ENCODE data around the gene ZDHHC3.

The ZDHHC3 gene, protein sequence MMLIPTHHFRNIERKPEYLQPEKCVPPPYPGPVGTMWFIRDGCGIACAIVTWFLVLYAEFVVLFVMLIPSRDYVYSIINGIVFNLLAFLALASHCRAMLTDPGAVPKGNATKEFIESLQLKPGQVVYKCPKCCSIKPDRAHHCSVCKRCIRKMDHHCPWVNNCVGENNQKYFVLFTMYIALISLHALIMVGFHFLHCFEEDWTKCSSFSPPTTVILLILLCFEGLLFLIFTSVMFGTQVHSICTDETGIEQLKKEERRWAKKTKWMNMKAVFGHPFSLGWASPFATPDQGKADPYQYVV

DNA sequence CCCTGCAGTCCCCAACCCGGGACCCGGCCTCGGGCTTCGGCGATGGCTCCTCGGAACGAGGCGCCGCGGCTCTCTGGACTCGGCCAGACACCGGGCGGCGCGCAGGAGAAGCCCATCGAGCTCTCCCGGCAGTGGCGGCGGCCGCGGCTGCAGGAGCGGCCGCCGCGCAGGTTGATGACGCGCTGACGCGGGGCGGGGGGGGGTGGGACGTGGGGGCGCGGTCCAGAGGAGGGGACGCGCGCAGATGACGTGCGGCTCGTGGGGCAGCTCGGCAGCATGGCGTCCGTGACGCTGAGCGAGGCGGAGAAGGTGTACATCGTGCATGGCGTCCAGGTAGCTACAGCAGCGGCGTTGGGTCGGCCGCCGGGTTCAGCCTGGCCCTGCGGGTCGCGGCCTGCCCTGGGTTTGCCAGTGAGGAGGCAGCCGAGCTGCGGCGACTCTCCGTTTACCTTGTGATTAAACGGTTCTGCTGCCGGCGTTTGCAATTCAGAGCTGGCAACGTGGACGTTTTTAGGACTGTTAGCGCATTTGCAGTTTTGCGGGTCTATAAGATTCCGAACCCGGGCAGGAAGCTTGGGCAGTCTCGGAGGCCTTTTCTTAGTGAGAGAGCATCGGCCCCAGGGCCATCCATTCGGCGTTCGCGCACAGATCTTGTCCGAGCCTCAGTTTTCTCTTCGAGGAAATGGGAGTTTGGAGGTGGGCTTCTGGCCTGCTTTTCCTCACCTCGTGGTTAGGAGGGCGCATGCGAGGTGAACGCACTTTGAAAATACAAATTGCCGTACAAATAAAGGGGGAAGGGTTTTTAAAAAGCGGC, at the start of gene ZDHHC3, which contains the start of gene EXOSC7:
Gene ZDHHC3, minus strand, starts transcription at position 173 of the 814 bp plus-strand sequence. CDS start 16,738 bp downstream, outside the sequence.
Gene EXOSC7, plus strand, starts transcription at position 243 of the 814 bp plus-strand sequence. Its CDS starts 34 bp downstream, at position 277.
- peak; percentile 81 to 90 for DNase-seq
- Histone ChIP-seq H3K9me3 (no peaks in the 10 kb centered on the region), H3K4me3 (peak within 1 kb of the TSS; percentile 72 to 84), H3K27ac (peak within 1 kb of the TSS; percentile 83), H3K27me3 (no peaks in the 10 kb centered on the region), H3K4me1 (peaks cover 0 to 43% (median 22%) of the 10 kb centered on the region in 4 donors), H3K36me3 (no peaks in the 10 kb centered on the region)
- TF ChIP-seq, protein P1, sequence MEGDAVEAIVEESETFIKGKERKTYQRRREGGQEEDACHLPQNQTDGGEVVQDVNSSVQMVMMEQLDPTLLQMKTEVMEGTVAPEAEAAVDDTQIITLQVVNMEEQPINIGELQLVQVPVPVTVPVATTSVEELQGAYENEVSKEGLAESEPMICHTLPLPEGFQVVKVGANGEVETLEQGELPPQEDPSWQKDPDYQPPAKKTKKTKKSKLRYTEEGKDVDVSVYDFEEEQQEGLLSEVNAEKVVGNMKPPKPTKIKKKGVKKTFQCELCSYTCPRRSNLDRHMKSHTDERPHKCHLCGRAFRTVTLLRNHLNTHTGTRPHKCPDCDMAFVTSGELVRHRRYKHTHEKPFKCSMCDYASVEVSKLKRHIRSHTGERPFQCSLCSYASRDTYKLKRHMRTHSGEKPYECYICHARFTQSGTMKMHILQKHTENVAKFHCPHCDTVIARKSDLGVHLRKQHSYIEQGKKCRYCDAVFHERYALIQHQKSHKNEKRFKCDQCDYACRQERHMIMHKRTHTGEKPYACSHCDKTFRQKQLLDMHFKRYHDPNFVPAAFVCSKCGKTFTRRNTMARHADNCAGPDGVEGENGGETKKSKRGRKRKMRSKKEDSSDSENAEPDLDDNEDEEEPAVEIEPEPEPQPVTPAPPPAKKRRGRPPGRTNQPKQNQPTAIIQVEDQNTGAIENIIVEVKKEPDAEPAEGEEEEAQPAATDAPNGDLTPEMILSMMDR (IDR thresholded peaks at IDR 0.05): no peak
- intact Hi-C loops (cut with DNase I; ENCODE audit: low total_unique reads): loop anchor here (5.0 kb wide), 1 partner anchor 214 kb away; the partner anchor contains the start of genes KIAA1143 and KIF15

DNA sequence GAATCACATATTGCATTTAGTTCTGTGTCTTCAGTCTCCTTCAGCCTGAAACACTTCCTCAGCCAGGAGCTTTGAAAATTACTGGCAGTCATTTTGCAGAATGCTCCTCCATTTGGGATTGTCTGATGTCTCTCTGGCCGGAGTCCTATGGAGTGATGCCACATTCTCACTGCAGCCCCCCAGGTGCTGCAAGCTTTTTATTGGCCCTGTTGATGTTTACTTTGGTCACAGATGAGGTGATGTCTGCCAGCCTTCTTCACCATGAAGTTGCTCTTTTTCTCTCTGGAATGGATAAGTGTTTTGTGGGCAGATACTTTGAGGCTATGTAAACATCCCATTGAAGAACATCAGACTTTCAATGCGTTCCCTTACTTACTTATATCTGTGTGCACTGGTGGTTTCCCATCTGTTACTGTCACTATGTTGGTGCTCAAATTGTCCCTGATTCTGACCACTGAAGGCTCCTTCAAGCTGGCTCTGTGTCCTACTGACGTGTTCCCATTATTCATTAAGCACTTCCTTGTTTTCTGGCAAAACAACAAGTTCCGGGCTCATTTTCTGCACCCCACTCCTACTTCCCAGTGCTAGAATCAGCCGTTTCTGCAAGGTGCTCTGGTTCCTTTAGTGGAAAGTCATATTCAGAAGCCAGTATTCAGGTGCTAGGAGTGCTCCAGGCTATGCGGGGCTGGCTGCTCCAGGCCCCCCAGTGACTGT, 48.7 kb upstream of the ZDHHC3 start:
- Histone ChIP-seq H3K4me3 (no peak overlapping the region), H3K27me3 (no peaks in the 10 kb centered on the region), H3K9me3 (no peaks in the 10 kb centered on the region), H3K4me1 (peaks cover 0 to 58% (median 55%) of the 10 kb centered on the region in 4 donors), H3K27ac (peak overlapping the region; percentile 75 to 76), H3K36me3 (no peaks in the 10 kb centered on the region)
- TF ChIP-seq, protein P1 (IDR thresholded peaks at IDR 0.05): no peak
- intact Hi-C loops (cut with DNase I; ENCODE audit: low total_unique reads): no loop called here
- DNase-seq: no peak

DNA sequence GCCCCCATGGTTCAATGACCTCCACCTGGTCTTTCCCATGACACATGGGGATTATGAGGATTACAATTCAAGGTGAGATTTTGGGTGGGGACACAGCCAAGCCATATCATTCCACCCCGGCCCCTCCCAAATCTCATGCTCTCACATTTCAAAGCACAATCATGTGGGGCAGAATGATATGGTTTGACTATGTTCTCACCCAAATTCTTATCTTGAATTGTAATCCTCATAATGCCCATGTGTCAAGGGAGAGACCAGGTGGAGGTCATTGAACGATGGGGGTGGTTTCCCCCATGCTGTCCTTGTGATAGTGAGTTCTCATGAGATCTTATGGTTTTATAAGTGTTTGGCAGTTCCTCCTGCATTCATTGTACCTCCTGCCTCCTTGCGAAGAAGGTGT, 47.7 kb upstream of the ZDHHC3 start:
- Histone ChIP-seq H3K9me3 (no peaks in the 10 kb centered on the region), H3K36me3 (no peaks in the 10 kb centered on the region), H3K27me3 (no peaks in the 10 kb centered on the region), H3K4me1 (peaks cover 0 to 48% (median 45%) of the 10 kb centered on the region in 4 donors), H3K27ac (no peak overlapping the region), H3K4me3 (no peak overlapping the region)
- TF ChIP-seq, protein P1 (IDR thresholded peaks at IDR 0.05): no peak
- DNase-seq: no peak
- intact Hi-C loops (cut with DNase I; ENCODE audit: low total_unique reads): no loop called here

DNA sequence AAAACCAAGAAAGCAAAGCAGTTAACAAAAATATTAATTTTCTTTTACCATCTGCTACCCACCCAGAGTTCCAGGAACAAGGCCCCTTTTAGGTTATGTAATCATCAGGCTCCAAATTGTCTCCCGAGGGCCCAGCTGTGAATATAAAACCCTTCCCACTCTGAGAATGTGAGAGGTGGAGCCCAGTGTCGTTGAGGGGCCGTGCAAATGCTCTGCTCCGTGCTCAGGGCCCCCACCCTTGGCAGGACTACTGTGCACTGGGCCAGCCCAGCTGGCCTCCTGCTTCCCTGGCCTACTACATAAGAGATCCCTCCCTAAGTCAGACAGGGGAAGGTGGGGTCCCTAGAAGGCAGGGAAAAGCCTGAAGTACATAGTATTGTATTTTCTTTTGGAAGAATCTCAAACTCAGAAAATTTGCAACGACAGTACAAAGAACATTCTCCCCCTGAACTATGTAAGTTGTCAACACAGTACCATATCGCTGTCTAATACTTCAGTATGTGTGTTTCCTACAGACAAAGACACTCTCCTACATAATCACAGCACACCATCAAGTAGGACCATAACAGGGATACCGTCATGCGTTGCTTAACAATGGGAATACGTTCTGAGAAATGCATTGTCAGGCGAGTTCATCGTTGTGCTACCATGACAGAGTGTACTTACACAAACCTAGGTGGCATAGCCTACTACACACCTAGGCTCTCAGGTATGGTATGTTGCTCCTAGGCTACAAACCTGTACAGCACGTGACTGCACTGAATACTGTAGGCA, 45.7 kb upstream of the ZDHHC3 start:
- H3K4me3 ChIP-seq: no peak overlapping the region
- no peaks in the 10 kb centered on the region for H3K27me3 ChIP-seq
- TF ChIP-seq, protein P1 (IDR thresholded peaks at IDR 0.05): no peak
- H3K36me3 ChIP-seq: no peaks in the 10 kb centered on the region
- no peak overlapping the region for H3K27ac ChIP-seq
- DNase-seq: no peak
- no peaks in the 10 kb centered on the region for H3K9me3 ChIP-seq
- intact Hi-C loops (cut with DNase I; ENCODE audit: low total_unique reads): no loop called here
- H3K4me1 ChIP-seq: peaks cover 0 to 28% (median 26%) of the 10 kb centered on the region in 4 donors

DNA sequence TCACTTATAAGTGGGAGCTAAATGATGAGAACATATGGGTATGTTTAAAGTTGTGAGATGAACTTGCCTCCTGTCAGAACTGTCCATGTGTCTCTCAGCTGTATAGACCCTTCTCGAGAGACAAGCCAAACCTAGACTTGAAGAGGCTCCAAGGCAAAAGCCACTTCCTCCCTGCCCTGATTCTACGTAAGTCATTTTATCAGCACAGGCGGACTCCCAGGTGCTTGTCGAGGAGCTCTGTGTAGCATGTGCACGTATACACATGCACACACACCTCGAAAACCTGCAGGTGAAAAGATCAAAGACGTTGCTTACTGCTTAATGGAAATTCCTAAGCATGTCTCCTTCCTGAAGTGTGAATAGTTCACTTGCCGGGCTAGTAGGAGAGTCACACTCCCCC, 44.6 kb upstream of the ZDHHC3 start:
- TF ChIP-seq, protein P1 (IDR thresholded peaks at IDR 0.05): no peak
- Histone ChIP-seq H3K9me3 (no peaks in the 10 kb centered on the region), H3K4me1 (peaks cover 0 to 16% (median 14%) of the 10 kb centered on the region in 4 donors), H3K27ac (no peak overlapping the region), H3K36me3 (no peaks in the 10 kb centered on the region), H3K27me3 (no peaks in the 10 kb centered on the region), H3K4me3 (no peak overlapping the region)
- no peak for DNase-seq
- intact Hi-C loops (cut with DNase I; ENCODE audit: low total_unique reads): no loop called here
